Activated CD4-positive, CD25-positive, alpha-beta regulatory T cell treated with anti-CD3 and anti-CD28 coated beads, Interleukin-2, amount 50 U/mL, for 24 hours (primary cell): ENCODE data around the gene RYR1.
"Not testable (repeated sequence)": the region's sequence is repeated elsewhere in the genome, so short reads cannot be mapped to it uniquely, and the experiment has no call there.

Experiments used
- ATAC-seq, 2 donors: fragments of 150-1000 bp; cut with Tn5 transposase; one replicate each; pipeline ENCODE4 v1.10.0; 2021; ENCODE audit warnings: mild to moderate bottlenecking in 1 of 2, moderate library complexity in 1 of 2

The RYR1 gene

DNA sequence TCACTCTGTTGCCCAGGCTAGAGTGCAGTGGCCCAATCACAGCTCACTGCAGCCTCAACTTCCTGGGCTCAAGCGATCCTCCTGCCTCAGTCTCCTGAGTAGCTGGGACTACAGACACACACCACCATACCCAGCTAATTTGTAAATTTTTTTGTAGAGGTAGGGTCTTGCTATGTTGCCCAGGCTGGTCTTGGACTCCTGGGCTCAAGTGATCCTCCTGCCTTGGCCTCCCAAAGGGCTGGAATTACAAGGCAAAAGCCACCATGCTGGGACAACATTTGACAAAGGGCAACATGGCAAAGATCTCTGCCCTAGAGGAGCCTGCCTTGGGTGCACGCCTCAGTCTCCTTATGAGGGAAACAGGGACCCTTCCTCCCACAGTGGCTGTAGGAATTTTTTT, 61.9 kb downstream of the RYR1 start:
- not testable (repeated sequence) for ATAC-seq

DNA sequence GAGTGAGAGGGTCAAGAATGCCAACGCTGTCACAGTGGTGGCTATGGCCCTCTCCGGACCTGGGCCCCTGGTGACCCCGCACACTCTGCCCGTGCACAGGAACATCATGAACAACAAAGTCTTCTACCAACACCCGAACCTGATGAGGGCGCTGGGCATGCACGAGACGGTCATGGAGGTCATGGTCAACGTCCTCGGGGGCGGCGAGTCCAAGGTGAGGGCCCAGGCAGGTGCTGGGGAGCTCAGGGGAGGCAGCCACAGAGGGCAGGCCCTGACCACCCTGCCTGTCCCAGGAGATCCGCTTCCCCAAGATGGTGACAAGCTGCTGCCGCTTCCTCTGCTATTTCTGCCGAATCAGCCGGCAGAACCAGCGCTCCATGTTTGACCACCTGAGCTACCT, 62.6 kb downstream of the RYR1 start:
- no peak for ATAC-seq

DNA sequence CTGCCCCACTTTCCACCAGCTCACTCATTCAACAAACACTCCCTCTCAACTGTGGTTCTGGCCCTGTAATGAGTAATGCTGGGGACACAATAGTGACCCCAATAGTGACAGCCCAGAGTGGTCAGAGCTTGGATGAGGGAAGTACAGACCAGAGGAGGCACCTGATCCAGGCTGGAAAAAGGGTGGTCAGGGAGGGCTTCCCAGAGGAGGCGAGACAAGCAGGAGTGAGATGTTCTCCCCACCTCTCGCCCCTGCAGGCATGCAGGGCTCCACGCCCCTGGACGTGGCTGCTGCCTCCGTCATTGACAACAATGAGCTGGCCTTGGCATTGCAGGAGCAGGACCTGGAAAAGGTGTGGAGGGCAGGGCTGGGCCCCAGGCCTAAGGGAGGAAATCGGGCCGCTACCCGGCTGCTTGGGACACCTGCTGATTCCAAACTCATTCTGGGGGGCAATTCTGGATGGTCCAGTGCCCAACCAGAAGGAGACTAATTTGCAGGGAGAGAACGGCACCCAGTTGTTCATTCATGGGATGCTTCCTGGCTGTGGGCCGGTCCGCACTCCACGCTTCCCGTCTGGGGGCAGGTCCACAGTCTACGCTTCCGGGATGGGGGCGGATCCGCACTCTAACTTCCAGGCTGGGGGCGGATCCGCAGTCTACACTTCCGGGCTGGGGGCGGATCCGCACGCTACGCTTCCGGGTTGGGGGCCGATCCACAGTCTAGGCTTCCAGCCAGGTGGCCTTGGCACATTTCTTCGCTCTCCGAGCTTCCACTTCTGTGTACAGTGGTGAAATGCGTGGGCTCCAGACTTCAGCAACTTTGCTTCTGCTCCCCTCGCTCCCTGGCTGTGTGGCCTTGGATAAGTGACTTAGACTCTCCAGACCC, 63.4 kb downstream of the RYR1 start:
- no peak for ATAC-seq

DNA sequence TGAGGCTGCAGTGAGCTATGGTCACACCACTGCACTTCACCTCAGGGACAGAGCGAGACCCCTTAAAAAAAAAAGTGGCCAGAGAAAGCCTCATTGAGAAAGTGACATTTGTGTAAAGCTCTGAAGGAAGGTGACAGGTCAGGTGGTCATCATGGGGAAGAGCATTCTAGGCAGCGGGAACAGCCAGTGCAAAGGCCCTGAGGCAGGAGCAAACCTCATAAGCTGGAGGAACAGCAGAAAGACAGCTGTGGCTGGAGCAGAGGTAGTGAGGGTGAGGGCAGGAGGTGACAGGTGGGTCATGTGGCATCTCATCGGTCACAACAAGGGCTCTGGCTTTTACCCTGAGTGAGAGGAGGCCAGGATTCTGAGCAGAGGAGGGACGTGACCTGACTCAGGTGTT, 64.4 kb downstream of the RYR1 start:
- no peak for ATAC-seq

DNA sequence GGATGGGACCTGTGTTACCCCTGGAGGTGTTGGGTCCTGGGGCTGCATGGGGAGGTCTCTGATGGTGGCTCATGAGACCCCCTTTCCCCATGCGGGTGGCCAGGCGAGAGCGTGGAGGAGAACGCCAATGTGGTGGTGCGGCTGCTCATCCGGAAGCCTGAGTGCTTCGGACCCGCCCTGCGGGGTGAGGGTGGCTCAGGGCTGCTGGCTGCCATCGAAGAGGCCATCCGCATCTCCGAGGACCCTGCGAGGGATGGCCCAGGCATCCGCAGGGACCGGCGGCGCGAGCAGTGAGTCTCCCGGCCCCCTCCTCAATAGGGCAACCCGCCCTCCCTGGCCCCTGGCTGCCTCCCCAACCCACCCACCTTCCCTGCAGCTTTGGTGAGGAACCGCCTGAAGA, 66.0 kb downstream of the RYR1 start:
- ATAC-seq, result no peak

DNA sequence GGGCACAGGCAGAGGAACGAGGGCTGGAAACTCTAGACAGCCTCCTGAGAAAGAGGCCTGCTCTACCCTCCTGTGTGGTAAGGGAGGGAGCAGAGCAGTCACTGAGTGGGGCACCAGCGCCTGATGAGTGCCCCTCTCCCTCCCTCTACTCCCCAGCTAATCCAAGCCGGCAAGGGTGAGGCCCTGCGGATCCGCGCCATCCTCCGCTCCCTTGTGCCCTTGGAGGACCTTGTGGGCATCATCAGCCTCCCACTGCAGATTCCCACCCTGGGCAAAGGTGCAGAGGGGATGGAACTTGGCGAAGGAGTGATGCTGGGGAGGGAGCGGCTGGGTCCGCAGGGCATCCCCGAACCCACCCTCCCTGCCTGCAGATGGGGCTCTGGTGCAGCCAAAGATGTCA, 67.0 kb downstream of the RYR1 start:
- ATAC-seq, result no peak

DNA sequence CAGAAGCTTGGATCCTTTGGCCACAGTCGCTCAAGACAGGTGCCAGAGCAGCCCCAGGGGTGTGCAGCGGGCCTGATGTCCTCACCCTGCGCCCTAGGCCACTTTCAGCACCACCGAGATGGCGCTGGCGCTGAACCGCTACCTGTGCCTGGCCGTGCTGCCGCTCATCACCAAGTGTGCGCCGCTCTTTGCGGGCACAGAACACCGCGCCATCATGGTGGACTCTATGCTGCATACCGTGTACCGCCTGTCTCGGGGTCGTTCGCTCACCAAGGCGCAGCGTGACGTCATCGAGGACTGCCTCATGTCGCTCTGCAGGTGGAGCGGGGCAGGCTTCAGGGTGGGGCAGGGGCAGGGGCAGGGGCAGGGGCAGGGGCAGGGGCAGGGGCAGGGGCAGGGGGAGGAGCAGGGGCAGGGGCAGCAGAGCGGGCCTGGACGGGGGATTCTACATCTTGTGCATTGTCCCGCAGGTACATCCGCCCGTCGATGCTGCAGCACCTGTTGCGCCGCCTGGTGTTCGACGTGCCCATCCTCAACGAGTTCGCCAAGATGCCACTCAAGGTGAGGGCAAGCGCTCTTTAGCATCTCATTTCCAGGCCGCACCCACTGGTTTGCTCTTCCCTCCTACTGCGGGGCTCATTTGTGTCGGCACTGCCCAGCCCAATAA, 69.1 kb downstream of the RYR1 start:
- no peak for ATAC-seq

DNA sequence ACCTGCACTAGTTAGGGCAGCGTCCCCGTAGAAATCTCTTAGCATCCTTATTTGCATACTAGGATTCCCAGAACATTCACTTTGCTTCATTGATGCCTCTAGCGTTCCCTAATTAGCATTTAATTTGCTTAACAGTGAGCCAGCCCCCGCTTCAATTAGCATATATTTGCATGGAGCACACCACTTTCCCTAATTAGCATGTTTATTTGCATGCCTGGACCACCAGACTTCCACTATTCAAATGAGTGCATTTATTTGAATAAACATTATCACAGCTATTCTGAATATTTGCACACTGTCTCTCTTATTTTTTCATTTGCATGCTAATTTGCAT, 69.6 kb downstream of the RYR1 start:
- ATAC-seq, result no peak

DNA sequence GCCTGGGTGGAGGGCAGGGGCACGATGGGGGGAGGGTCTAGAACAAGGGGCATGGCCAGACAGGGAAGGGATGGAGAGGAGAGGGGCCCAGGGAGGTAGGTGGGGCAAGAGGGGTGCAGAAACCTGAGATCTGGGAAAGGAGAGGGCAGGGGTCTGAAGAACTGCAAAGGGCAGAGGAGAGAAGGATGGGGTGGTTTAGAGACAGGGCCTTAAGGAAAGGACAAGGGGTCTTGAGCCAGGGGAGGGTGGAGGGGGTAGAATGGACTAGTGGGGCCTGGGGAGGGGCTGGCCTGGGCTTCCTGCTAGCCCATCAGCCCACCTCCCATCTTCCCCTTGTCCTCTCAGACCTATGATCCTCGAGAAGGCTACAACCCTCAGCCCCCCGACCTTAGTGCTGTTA, 72.5 kb downstream of the RYR1 start:
- no peak for ATAC-seq

DNA sequence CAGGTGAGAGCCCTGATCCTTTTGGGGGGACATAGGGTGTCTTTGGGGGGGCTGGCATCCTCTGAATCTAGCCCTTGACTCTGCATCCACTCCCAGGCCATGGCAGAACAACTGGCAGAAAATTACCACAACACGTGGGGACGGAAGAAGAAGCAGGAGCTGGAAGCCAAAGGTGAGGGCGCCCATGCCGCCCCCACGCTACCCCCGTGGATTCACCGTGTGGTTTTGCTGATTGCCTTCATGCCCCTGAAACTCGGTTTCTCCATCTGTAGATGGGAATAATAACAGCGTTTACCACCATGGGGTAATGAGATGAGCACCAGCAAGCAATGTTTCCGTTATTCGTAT, 72.9 kb downstream of the RYR1 start:
- no peak for ATAC-seq

DNA sequence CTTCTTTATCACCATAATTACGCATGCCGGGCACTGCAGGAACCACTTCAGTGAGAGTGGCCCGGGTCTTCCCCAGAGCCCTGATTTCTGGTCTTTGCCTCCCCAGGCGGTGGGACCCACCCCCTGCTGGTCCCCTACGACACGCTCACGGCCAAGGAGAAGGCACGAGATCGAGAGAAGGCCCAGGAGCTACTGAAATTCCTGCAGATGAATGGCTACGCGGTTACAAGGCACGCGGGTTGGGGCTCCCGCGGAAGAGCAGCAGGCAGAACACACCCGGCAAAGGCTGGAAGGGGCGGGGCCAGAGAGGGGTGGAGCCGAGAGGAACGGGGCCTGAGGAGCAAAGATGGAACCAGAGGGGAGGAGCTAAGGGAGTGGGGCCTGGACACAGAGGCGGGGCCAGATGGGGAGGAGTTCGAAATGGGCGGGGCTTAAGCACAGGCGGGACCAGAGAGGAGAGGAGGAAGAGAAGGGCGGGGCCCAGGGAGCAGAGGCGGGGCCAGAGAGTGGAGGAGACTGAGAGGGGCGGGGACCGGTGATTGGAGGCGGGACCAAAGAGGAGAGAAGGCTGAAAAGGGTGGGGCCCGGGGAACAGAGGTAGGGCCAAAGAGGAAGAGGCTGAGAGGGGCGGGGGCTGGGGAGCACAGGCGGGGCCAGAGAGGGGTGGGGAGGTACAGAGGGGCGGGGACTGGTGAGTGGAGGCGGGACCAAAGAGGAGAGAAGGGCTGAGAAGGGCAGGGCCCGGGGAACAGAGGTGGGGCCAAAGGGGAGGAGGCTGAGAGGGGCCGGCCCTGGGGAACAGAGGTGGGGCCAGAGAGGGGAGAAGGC, 73.4 kb downstream of the RYR1 start:
- peak; percentile 80 to 89 for ATAC-seq

DNA sequence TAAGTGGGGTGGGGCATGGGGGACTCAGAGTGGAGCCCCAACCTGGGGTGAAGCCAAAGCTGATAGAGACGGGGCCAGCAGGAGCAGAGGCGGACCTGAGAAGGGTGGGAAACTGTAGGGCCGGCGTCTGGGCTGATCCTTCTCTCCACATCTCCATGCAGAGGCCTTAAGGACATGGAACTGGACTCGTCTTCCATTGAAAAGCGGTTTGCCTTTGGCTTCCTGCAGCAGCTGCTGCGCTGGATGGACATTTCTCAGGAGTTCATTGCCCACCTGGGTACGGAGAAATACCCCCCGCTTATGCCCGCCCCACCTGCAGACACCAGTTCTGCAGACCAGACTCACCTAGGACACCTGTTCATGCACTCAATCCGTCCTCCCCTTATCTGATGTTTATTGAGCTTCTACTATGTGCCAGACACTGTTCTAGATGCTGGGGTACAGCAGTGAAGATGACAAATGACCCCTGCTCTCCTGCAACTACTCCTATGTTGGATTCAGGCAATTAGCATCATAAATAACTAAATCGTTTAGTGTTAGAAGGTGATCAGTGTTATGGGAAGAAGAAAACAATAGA, 74.1 kb downstream of the RYR1 start:
- ATAC-seq, result no peak

DNA sequence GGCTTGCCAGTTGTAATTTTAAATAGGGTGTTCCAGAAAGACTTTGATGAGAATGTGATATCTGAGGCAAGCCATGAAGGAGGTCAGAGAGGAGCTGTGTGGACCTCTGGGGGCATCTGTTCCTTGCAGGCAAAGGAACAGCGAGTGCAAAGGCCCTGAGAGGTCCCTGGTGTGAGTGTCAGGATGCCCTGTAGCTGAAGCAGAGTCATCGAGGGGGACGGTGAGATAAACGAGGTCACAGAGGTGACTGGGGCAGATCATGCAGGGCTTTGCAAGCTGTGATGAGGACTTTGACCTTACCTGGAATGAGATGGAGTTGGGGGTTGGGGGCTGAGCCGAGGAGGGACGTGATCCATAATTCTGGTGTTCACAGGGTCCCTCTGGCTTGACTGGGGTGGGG, 75.0 kb downstream of the RYR1 start:
- no peak for ATAC-seq

DNA sequence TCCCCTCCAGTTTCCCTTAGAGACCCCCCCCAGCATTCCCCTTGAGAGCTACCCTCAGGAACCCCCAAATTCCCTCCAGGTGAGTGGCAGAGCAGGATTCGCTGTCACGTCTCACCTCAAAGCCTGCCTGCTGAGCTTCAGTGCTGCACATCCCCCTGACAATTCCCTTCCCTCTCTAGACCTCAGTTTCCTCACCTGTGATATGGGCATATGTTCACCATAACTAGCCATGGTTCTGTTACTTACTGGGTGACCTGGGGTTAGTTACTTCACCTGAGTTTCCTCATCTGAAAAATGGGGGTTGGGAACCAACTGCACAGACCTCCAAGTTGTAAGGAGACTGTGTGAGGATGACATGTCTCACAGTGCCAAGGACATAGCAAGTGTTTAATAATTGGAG, 75.5 kb downstream of the RYR1 start:
- ATAC-seq, result no peak

DNA sequence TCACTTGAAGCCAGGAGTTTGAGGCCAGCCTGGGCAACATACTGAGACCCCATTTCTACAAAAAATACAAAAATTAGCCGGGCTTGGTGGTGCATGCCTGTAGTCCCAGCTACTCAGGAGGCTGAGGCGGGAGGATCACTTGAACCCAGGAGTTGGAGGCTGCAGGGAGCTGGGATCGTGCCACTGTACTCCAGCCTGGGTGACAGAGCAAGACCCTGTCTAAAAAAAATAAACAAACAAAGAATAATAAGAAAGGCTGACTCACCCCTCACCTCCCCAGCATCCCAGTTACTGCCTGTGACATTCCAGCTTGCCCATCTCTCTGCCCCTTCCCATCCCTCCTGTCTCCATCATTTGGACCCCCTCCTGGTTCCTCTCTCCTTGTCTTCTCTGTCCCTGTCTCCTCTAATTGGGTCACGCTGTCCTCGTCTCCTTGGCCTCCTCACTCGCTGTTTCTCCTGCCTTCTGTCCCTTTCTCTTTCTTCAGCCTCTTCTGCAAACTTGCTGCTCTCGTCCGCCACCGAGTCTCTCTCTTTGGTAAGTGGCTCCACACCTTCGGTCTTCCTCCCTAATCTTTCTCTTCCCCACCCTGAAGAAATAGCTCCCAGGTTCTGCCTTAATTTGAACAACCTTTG, 77.7 kb downstream of the RYR1 start:
- ATAC-seq, result no peak

DNA sequence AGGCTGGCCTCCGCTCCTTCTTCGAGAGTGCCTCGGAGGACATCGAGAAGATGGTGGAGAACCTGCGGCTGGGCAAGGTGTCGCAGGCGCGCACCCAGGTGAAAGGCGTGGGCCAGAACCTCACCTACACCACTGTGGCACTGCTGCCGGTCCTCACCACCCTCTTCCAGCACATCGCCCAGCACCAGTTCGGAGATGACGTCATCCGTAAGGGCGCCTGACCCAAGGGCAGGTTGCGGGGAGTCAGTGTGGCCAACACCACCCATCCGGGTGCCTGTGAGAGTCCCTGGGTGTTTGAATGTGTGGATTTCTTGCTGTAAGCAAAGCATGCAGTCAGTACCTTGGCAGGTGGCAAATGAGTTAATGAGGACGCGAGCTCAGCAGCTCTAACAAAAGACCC, 78.8 kb downstream of the RYR1 start:
- ATAC-seq, result no peak

DNA sequence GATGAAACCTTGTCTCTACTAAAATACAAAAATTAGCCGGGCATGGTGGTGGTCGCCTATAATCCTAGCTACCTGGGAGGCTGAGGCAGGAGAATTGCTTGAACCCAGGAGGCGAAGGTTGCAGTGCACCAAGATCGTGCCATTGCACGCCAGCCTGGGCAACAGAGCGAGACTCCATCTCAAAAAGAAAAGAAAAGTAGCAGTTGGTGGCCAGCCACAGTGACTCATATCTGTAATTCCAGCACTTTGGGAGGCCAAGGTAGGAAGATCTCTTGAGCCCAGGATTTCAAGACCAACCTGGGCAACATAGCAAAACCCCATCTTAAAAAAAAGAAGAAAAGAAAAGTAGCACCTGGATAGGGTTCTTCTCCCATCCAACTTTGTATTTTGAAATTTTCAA, 79.7 kb downstream of the RYR1 start:
- not testable (repeated sequence) for ATAC-seq

DNA sequence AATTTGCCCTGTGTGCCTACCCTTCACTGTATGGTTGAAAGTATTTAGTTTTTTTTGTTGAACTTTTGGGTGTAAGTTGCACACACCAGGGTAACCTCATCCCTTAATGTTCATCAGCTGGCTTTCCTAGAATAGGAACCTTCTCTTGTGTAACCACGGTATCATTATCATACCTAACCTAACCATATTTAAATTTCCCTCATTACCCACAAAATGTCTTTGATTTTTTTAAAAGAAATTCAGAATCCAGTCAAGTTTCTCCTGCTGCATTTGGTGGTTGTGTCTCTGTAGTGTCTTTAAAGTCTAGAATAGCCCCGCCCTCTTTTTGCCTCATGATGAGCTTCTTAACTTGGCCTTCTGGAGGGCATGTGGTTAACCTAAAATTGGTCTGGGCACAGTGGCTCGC, 80.3 kb downstream of the RYR1 start:
- peak; percentile 37 to 60 for ATAC-seq

DNA sequence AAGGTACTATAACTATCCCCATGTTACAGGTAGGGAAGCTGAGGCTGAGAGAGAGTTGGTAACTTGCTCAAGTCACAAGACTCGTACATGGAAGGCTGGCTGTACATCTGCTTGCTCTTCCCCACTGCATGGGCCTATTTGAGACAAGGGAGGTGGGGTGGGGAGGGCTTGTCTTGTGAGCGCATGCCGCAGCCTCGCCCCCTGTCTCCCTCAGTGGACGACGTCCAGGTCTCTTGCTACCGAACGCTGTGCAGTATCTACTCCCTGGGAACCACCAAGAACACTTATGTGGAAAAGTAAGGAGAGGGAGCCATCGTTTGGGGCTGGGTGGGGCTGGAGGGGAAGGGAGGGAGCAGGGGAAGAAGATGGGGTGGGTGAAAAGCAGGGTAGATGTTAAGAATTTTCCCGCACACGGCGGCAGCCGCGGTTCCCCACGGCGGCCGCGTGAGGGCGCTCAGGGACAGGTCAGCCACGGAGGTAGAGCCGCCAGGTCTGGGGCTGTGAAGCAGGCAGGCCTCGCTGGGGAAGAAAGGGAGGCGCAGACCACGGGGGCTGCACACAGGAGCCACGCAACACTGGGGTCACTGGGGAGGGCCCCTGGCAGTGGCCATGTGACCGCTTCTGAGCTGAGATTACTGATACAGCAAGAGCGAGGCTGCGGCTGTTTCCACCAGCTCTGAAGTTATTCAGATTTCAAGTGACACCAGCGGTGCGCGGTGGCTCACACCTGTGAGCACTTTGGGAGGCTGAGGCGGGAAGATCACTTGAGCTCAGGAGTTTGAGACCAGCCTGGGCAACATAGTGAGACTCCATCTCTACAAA, 81.5 kb downstream of the RYR1 start:
- peak; percentile 83 to 84 for ATAC-seq

DNA sequence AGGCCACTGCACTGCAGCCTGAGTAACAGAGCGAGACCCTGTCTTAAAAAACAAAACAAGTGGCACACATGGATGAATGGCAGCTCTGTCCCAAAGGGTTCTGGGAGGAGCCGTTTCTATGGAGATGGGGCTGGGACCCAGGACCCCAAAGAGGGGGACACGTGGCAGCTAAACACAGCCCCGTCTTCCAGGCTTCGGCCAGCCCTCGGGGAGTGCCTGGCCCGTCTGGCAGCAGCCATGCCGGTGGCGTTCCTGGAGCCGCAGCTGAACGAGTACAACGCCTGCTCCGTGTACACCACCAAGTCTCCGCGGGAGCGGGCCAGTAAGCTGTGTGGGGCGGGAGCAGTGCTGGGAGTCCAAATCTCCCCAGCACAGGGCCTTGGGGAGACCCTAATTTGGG, 82.4 kb downstream of the RYR1 start:
- no peak for ATAC-seq

DNA sequence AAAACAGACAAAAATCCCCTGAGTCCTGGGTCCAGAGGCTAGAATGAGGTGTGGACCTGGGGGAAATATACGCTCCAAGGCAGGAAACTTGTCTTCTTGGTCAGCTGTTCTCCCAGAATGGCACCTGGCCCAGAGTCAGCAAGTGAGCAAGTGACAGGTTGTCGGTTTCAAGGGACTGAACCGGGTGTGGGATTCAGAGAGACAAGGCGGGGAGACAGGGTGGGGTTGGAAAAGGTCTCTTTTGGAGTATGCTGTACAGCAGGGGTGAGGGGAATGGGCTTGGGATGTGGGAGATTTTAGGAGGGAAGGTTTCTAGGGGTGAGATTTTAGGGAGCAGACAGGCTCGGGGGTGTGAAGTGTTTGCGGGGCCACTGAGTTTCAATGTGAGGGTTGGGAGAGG, 83.3 kb downstream of the RYR1 start:
- no peak for ATAC-seq

DNA sequence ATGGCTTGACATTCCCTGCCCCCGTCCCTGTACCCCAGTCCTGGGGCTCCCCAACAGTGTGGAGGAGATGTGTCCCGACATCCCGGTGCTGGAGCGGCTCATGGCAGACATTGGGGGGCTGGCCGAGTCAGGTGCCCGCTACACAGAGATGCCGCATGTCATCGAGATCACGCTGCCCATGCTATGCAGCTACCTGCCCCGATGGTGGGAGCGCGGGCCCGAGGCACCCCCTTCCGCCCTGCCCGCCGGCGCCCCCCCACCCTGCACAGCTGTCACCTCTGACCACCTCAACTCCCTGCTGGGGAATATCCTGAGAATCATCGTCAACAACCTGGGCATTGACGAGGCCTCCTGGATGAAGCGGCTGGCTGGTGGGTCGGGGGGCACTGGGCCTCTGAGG, 83.8 kb downstream of the RYR1 start:
- ATAC-seq, result no peak
